GM12878 (cell line): Measurements from ENCODE around the gene RIT2. TPM values are rescaled to one million over a fixed set of nuclear protein-coding genes. Genes with fewer than 3 reads are reported as not detected.

ENCODE experiments used
- ATAC-seq: fragments of 200-7000 bp; cut with Tn5 transposase; 3 replicates; pipeline ENCODE4 v1.9.1; 2020; ENCODE audit warnings: mild to moderate bottlenecking, moderate library complexity
- BruUV-seq: library from RNA; stranded (reverse); fragments of 400-500 nt; replicated peaks from 2 replicates; lab custom pipeline; 2021; lab: Mats Ljungman, UMichigan
- CTCF ChIA-PET: fragments of 300-600 bp; sonication (Branson Sonifier 250); formaldehyde crosslinking; extraction: SDS; loops from one replicate; lab custom pipeline; 2021; ENCODE audit warnings: inconsistent platforms; lab: Yijun Ruan, JAX
- POLR2A ChIA-PET: fragments of 350-600 bp; formaldehyde crosslinking; extraction: SDS; loops from one replicate; lab custom pipeline; 2021; ENCODE audit warnings: inconsistent platforms; lab: Charles Lee
- RAD21 ChIA-PET: fragments of 300-600 bp; sonication (Branson Sonifier 250); formaldehyde crosslinking; loops from one replicate; lab custom pipeline; 2023; ENCODE audit warnings: antibody characterized with exemption; ENCODE audit not compliant: unreplicated experiment; lab: Charles Lee
- SMC1A ChIA-PET: fragments of 300-600 bp; sonication (Branson Sonifier 250); formaldehyde crosslinking; loops from one replicate; lab custom pipeline; 2023; ENCODE audit not compliant: unreplicated experiment, uncharacterized antibody; lab: Charles Lee
- DNase-seq: peaks from one replicate; pipeline ENCODE4 v3.0.0-alpha.2; 2011; ENCODE audit warnings: low read depth, low spot score
- FAIRE-seq: peaks from 3 replicates; lab custom pipeline; 2011; peaks lifted over from hg19 to GRCh38; lab: Jason Lieb, UNC
- H2AFZ ChIP-seq: 2 replicates; pipeline ENCODE4 v1.6.0; 2011; ENCODE audit warnings: low read depth, low read length, control low read depth; ENCODE audit not compliant: control insufficient read depth
- H3K27ac ChIP-seq: 2 replicates; pipeline ENCODE4 v1.5.1; 2011; ENCODE audit warnings: control low read depth; ENCODE audit not compliant: control insufficient read depth, insufficient read depth
- H3K27me3 ChIP-seq, 2 experiments: replicated peaks in 1 of 2; 2 replicates each; pipeline versions ENCODE4 v1.6.0 to v1.6.1; 2011; ENCODE audit warnings: low read length in 1 of 2; ENCODE audit not compliant: control insufficient read depth in 2 of 2, insufficient read depth in 2 of 2
- H3K36me3 ChIP-seq, 2 experiments: 2 replicates each; pipeline ENCODE4 v1.5.1; 2011; ENCODE audit warnings: low read length in 1 of 2; ENCODE audit not compliant: control insufficient read depth in 2 of 2, insufficient read depth in 2 of 2
- H3K4me1 ChIP-seq: 2 replicates; pipeline ENCODE4 v1.6.1; 2011; ENCODE audit warnings: mild to moderate bottlenecking, low read length, moderate library complexity, mixed read lengths; ENCODE audit not compliant: control insufficient read depth, insufficient read depth
- H3K4me2 ChIP-seq: 2 replicates; pipeline ENCODE4 v1.6.0; 2011; ENCODE audit warnings: control low read depth; ENCODE audit not compliant: control insufficient read depth, insufficient read depth
- H3K4me3 ChIP-seq: fragments of 200-600 bp; sonication (generic); 2 replicates; pipeline ENCODE4 v1.5.1; 2016
- H3K79me2 ChIP-seq: 2 replicates; pipeline ENCODE4 v1.6.0; 2011; ENCODE audit warnings: low read length; ENCODE audit not compliant: control insufficient read depth, insufficient read depth
- H3K9ac ChIP-seq: 2 replicates; pipeline ENCODE4 v1.8.0; 2011; ENCODE audit warnings: low read length, control low read depth, mixed read lengths; ENCODE audit not compliant: control insufficient read depth, insufficient read depth
- H3K9me3 ChIP-seq: replicated peaks from 3 replicates; pipeline ENCODE4 v1.5.1; 2011; ENCODE audit warnings: mild to moderate bottlenecking, low read length; ENCODE audit not compliant: control insufficient read depth, insufficient read depth
- H4K20me1 ChIP-seq: 2 replicates; pipeline ENCODE4 v1.6.0; 2011; ENCODE audit not compliant: control insufficient read depth, insufficient read depth
- KAT2A ChIP-seq: conservative IDR thresholded peaks from 2 replicates; pipeline ENCODE4 v1.6.1; 2011; ENCODE audit warnings: low read depth, low read length; ENCODE audit not compliant: control insufficient read depth
- MYC ChIP-seq: IDR thresholded peaks from 2 replicates; pipeline ENCODE4 v1.6.1; 2011; ENCODE audit warnings: mild to moderate bottlenecking, low read length, moderate library complexity, inconsistent platforms; ENCODE audit not compliant: insufficient read depth, insufficient replicate concordance, insufficient read length, severe bottlenecking
- NRF1 ChIP-seq: conservative IDR thresholded peaks from 2 replicates; pipeline ENCODE4 v1.6.1; 2011; ENCODE audit warnings: mild to moderate bottlenecking, low read depth, low read length, improper control_type of control experiment
- SMC3 ChIP-seq: IDR thresholded peaks from 2 replicates; pipeline ENCODE4 v1.6.1; 2011; ENCODE audit warnings: low read length, improper control_type of control experiment, borderline replicate concordance
- SREBF1 ChIP-seq: IDR thresholded peaks from 2 replicates; pipeline ENCODE4 v1.6.1; 2012; ENCODE audit warnings: mild to moderate bottlenecking, low read length
- SUZ12 ChIP-seq: fragments of 200-600 bp; sonication (generic); IDR thresholded peaks from one replicate; pipeline ENCODE4 v1.6.1; 2018; ENCODE audit warnings: antibody characterized with exemption, mild to moderate bottlenecking; ENCODE audit not compliant: unreplicated experiment
- ZBED1 ChIP-seq: IDR thresholded peaks from 2 replicates; pipeline ENCODE4 v1.6.1; 2016; ENCODE audit warnings: borderline replicate concordance
- WGBS: methylation state at CpG from one replicate; pipeline ENCODE4 v1.1.6; 2016; ENCODE audit warnings: low lambda C conversion rate; ENCODE audit not compliant: insufficient replicate concordance, insufficient coverage; ENCODE audit errors: missing lambda C conversion rate; 5-methylcytosine and 5-hydroxymethylcytosine counted together
- in situ Hi-C: fragments of 300-500 bp; cut with MboI; formaldehyde crosslinking; loops from 9 replicates; pipeline ENCODE4 v1.14.3; 2018; ENCODE audit warnings: mixed read lengths
- intact Hi-C: fragments of 100-400 bp; cut with micrococcal nuclease; formaldehyde crosslinking; loops from one replicate; pipeline ENCODE4 v1.14.2; 2022; ENCODE audit not compliant: unreplicated experiment
- polyA plus RNA-seq, 11 experiments: library from polyadenylated mRNA; depleted of rRNA in 4 of 11; unstranded in 6 of 11; stranded (reverse) in 5 of 11; fragments of >200 nt; fragmentation: Nextera tagmentation in 4 of 11; fragmentation: Illumina TruSeq in 1 of 11; extraction: Ambion mirVana in 4 of 11; extraction: Trizol in 1 of 11; gene quantifications; 1 replicate in 1 of 11; 2 replicates in 10 of 11; pipeline versions ENCODE4 v1.2.1 to v1.2.3, GENCODE V29; 2011 to 2016; ENCODE audit warnings: inconsistent platforms in 2 of 11, missing spikeins in 2 of 11, low read depth in 1 of 11
- total RNA-seq, 4 experiments: library from RNA; depleted of rRNA in 3 of 4; stranded (reverse); fragments of >200 nt in 3 of 4; fragmentation: Illumina TruSeq in 1 of 4; extraction: Trizol in 1 of 4; gene quantifications; 2 replicates each; pipeline versions ENCODE4 v1.2.1 to v1.2.3, GENCODE V29; 2013 to 2021
- TF ChIP-seq, protein P1 (sequence below): IDR thresholded peaks from 2 replicates; pipeline ENCODE4 v1.6.1; 2012; ENCODE audit warnings: low read length, inconsistent platforms
- TF ChIP-seq, protein P2 (sequence below): IDR thresholded peaks from 2 replicates; pipeline ENCODE4 v1.6.1; 2011; ENCODE audit warnings: borderline replicate concordance, low read depth, mild to moderate bottlenecking, moderate library complexity, low read length; ENCODE audit not compliant: insufficient read depth, poor library complexity, severe bottlenecking
- TF ChIP-seq, protein P3 (sequence below): fragments of 450-650 bp; IDR thresholded peaks from 2 replicates; pipeline ENCODE4 v1.6.1; 2017; ENCODE audit warnings: mild to moderate bottlenecking, low read depth, inconsistent platforms; ENCODE audit not compliant: poor library complexity, severe bottlenecking
- TF ChIP-seq, protein P4 (sequence below): IDR thresholded peaks from 2 replicates; pipeline ENCODE4 v1.6.1; 2011; ENCODE audit warnings: low read depth, mild to moderate bottlenecking, low read length, moderate library complexity, borderline replicate concordance; ENCODE audit errors: extremely low read depth

Gene RIT2
- total and polyA plus RNA-seq, 10 of the 15 experiments (the other 5 are each of a cell fraction or from before 2014, with no cell fraction given) = not detected

DNA sequence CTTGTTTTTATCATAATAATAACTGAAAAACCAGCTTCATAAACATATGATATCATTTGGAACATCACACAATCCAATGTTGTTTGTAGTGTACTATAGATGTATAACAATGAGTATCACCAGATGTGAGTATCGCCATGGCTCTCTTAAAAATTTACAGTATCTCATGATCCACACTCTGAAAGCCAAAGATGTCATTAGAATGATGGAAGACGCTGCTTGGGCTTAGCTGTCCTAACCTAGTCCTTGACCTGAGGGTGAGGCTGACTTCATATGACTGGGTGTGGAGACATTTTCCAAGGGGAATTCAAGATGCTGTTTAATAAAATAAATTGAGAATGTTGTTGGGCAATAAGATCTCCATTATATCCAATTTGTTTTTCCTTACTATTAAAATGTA is 242.6 kb downstream of the RIT2 start:
- SMC1A ChIA-PET = no interaction called here
- no peak overlapping the region for H3K9ac ChIP-seq
- intact Hi-C loops (no loop called here), in situ Hi-C loops (no loop called here)
- TF ChIP-seq, protein P1, sequence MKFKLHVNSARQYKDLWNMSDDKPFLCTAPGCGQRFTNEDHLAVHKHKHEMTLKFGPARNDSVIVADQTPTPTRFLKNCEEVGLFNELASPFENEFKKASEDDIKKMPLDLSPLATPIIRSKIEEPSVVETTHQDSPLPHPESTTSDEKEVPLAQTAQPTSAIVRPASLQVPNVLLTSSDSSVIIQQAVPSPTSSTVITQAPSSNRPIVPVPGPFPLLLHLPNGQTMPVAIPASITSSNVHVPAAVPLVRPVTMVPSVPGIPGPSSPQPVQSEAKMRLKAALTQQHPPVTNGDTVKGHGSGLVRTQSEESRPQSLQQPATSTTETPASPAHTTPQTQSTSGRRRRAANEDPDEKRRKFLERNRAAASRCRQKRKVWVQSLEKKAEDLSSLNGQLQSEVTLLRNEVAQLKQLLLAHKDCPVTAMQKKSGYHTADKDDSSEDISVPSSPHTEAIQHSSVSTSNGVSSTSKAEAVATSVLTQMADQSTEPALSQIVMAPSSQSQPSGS = no peak
- no peak for TF ChIP-seq NRF1
- TF ChIP-seq, protein P2, sequence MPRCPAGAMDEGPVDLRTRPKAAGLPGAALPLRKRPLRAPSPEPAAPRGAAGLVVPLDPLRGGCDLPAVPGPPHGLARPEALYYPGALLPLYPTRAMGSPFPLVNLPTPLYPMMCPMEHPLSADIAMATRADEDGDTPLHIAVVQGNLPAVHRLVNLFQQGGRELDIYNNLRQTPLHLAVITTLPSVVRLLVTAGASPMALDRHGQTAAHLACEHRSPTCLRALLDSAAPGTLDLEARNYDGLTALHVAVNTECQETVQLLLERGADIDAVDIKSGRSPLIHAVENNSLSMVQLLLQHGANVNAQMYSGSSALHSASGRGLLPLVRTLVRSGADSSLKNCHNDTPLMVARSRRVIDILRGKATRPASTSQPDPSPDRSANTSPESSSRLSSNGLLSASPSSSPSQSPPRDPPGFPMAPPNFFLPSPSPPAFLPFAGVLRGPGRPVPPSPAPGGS = no peak
- no peak for TF ChIP-seq KAT2A
- TF ChIP-seq, protein P3, sequence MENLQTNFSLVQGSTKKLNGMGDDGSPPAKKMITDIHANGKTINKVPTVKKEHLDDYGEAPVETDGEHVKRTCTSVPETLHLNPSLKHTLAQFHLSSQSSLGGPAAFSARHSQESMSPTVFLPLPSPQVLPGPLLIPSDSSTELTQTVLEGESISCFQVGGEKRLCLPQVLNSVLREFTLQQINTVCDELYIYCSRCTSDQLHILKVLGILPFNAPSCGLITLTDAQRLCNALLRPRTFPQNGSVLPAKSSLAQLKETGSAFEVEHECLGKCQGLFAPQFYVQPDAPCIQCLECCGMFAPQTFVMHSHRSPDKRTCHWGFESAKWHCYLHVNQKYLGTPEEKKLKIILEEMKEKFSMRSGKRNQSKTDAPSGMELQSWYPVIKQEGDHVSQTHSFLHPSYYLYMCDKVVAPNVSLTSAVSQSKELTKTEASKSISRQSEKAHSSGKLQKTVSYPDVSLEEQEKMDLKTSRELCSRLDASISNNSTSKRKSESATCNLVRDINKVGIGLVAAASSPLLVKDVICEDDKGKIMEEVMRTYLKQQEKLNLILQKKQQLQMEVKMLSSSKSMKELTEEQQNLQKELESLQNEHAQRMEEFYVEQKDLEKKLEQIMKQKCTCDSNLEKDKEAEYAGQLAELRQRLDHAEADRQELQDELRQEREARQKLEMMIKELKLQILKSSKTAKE = no peak
- TF ChIP-seq ZBED1 = no peak
- TF ChIP-seq, protein P4, sequence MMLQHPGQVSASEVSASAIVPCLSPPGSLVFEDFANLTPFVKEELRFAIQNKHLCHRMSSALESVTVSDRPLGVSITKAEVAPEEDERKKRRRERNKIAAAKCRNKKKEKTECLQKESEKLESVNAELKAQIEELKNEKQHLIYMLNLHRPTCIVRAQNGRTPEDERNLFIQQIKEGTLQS = no peak
- no peak for TF ChIP-seq MYC
- no peak for TF ChIP-seq SREBF1
- no peak for TF ChIP-seq SUZ12
- no peak for TF ChIP-seq SMC3
- no peak overlapping the region for H3K4me2 ChIP-seq
- FAIRE-seq (no peak), DNase-seq (no peak), ATAC-seq (no peak)
- no peaks in the 10 kb centered on the region for H3K79me2 ChIP-seq
- no peak overlapping the region for H3K27ac ChIP-seq
- H3K27me3 ChIP-seq = no peaks in the 10 kb centered on the region
- POLR2A ChIA-PET = no interaction called here
- WGBS = 25% methylated on average over 2 of the region's 2 CpGs
- CTCF ChIA-PET = no interaction called here
- H3K9me3 ChIP-seq = no peaks in the 10 kb centered on the region
- H4K20me1 ChIP-seq = no peaks in the 10 kb centered on the region
- no peaks in the 10 kb centered on the region for H3K36me3 ChIP-seq
- H3K4me3 ChIP-seq = no peak overlapping the region
- RAD21 ChIA-PET = no interaction called here
- no peaks in the 10 kb centered on the region for H3K4me1 ChIP-seq
- H2AFZ ChIP-seq = no peak overlapping the region
- BruUV-seq = no TSS peak
